Immature natural killer cell (primary cell): ENCODE data around the gene ATG4D. TPM values are rescaled to one million over a fixed set of nuclear protein-coding genes. Genes with fewer than 3 reads are reported as not detected.

Source experiments
- DNase-seq, 3 donors: peaks; one replicate each; pipeline ENCODE4 v3.0.0; 2022; ENCODE audit warnings: mixed read lengths in 1 of 3
- H3K27ac Mint-ChIP-seq, 6 donors: one replicate each; pipeline ENCODE4 v1.8.0; 2020; ENCODE audit warnings: mixed read lengths in 6 of 6, mild to moderate bottlenecking in 5 of 6, inconsistent platforms in 4 of 6, moderate library complexity in 3 of 6
- H3K27me3 Mint-ChIP-seq, 3 donors: one replicate each; pipeline ENCODE4 v1.8.0; 2020 to 2021; ENCODE audit warnings: low read depth in 3 of 3, mild to moderate bottlenecking in 3 of 3, mixed read lengths in 3 of 3, moderate library complexity in 3 of 3, inconsistent platforms in 1 of 3
- H3K36me3 Mint-ChIP-seq, 3 donors: one replicate each; pipeline ENCODE4 v1.8.0; 2020; ENCODE audit warnings: mixed read lengths in 3 of 3, inconsistent platforms in 2 of 3, mild to moderate bottlenecking in 2 of 3
- H3K4me1 Mint-ChIP-seq, 2 donors: one replicate each; pipeline ENCODE4 v1.8.0; 2020; ENCODE audit warnings: inconsistent platforms in 2 of 2, mild to moderate bottlenecking in 2 of 2, mixed read lengths in 2 of 2, moderate library complexity in 1 of 2
- H3K4me3 Mint-ChIP-seq, 5 donors: one replicate each; pipeline ENCODE4 v1.8.0; 2020; ENCODE audit warnings: mild to moderate bottlenecking in 5 of 5, mixed read lengths in 5 of 5, inconsistent platforms in 3 of 5, moderate library complexity in 3 of 5
- H3K9me3 Mint-ChIP-seq, 6 donors: one replicate each; pipeline ENCODE4 v1.8.0; 2020; ENCODE audit warnings: mild to moderate bottlenecking in 6 of 6, mixed read lengths in 6 of 6, inconsistent platforms in 4 of 6, moderate library complexity in 3 of 6
- polyA plus RNA-seq, 3 donors: library from polyadenylated mRNA; unstranded; fragments of 300-500 nt; fragmentation: Illumina TruSeq; gene quantifications; one replicate each; pipeline ENCODE4 v1.2.3, GENCODE V29; 2021

ATG4D gene
- polyA plus RNA-seq, 3 donors from 2014 or later, result 13.9 to 42.1 (median 16.1) TPM

- peaks cover 39 to 76% (median 72%) of the 10 kb centered on the region in 3 donors for H3K27me3 Mint-ChIP-seq
- H3K4me3 Mint-ChIP-seq, result peak overlapping the region; percentile 90 to 94 (median 93)
- peaks cover 52 to 61% of the 10 kb centered on the region in 2 donors for H3K4me1 Mint-ChIP-seq
Observed at GRCh38 chr19:10514211-10515145, 29.2 kb upstream of the ATG4D start.

GRCh38 chr19:10516064-10516385 is 27.7 kb upstream of the ATG4D start:
- Mint-ChIP-seq H3K36me3 (peaks cover 26 to 34% (median 30%) of the 10 kb centered on the region in 3 donors), H3K27me3 (peaks cover 39 to 74% (median 74%) of the 10 kb centered on the region in 3 donors), H3K4me1 (peaks cover 54 to 62% of the 10 kb centered on the region in 2 donors), H3K9me3 (no peaks in the 10 kb centered on the region), H3K4me3 (peak overlapping the region; percentile 90 to 94 (median 93)), H3K27ac (peak overlapping the region; percentile 96 to 99 (median 98))
- peak; percentile 91 to 93 (median 92) for DNase-seq

More at GRCh38 chr19:10514211-10515145, 29.2 kb upstream of the ATG4D start:
- H3K27ac Mint-ChIP-seq, result peak overlapping the region; percentile 96 to 99 (median 98)
- DNase-seq, result peak; percentile 58 to 75 (median 72)
- no peaks in the 10 kb centered on the region for H3K9me3 Mint-ChIP-seq
- peaks cover 26 to 34% (median 30%) of the 10 kb centered on the region in 3 donors for H3K36me3 Mint-ChIP-seq

GRCh38 chr19:10516671-10517286 is 26.9 kb upstream of the ATG4D start:
- DNase-seq, result peak; percentile 57 to 60 (median 59)

GRCh38 chr19:10517361-10517759 is 26.3 kb upstream of the ATG4D start, which contains the start of gene S1PR5:
Gene S1PR5 (minus strand): TSS chr19:10517447. CDS start chr19:10515011, 2,436 bp downstream.
- Mint-ChIP-seq H3K27me3 (peaks cover 42 to 77% (median 67%) of the 10 kb centered on the region in 3 donors), H3K4me1 (peaks cover 59 to 65% of the 10 kb centered on the region in 2 donors), H3K36me3 (peaks cover 26 to 34% (median 26%) of the 10 kb centered on the region in 3 donors), H3K4me3 (peak within 1 kb of the TSS; percentile 92 to 99 (median 93)), H3K9me3 (no peaks in the 10 kb centered on the region), H3K27ac (peak within 1 kb of the TSS; percentile 98 to 100 (median 100))
- peak; percentile 73 to 78 (median 74) for DNase-seq

More at GRCh38 chr19:10516671-10517286, 26.9 kb upstream of the ATG4D start:
- Mint-ChIP-seq H3K4me1 (peaks cover 58 to 65% of the 10 kb centered on the region in 2 donors), H3K36me3 (peaks cover 26 to 34% (median 30%) of the 10 kb centered on the region in 3 donors), H3K27me3 (peaks cover 39 to 75% (median 70%) of the 10 kb centered on the region in 3 donors), H3K9me3 (no peaks in the 10 kb centered on the region), H3K4me3 (peak overlapping the region; percentile 90 to 94 (median 93)), H3K27ac (peak overlapping the region; percentile 96 to 99 (median 98))

GRCh38 chr19:10517760-10518443 is 25.8 kb upstream of the ATG4D start:
- Mint-ChIP-seq H3K27me3 (peaks cover 41 to 77% (median 63%) of the 10 kb centered on the region in 3 donors), H3K4me1 (peaks cover 56 to 64% of the 10 kb centered on the region in 2 donors), H3K27ac (peak overlapping the region; percentile 93 to 100 (median 100)), H3K9me3 (no peaks in the 10 kb centered on the region), H3K4me3 (peak overlapping the region; percentile 92 to 99 (median 93)), H3K36me3 (peaks cover 22 to 32% (median 25%) of the 10 kb centered on the region in 3 donors)
- peak; percentile 70 to 75 (median 75) for DNase-seq

GRCh38 chr19:10518444-10519361 is 25.0 kb upstream of the ATG4D start:
- Mint-ChIP-seq H3K9me3 (no peaks in the 10 kb centered on the region), H3K4me1 (peaks cover 56 to 63% of the 10 kb centered on the region in 2 donors), H3K36me3 (peaks cover 14 to 24% (median 17%) of the 10 kb centered on the region in 3 donors), H3K27me3 (peaks cover 35 to 73% (median 60%) of the 10 kb centered on the region in 3 donors), H3K4me3 (peak overlapping the region; percentile 92 to 99 (median 93)), H3K27ac (peak overlapping the region; percentile 93 to 100 (median 100))
- DNase-seq, result peak; percentile 80 to 81 (median 80)

- Mint-ChIP-seq H3K27ac (peak overlapping the region; percentile 93 to 100 (median 100)), H3K4me1 (peaks cover 59 to 67% of the 10 kb centered on the region in 2 donors), H3K36me3 (peaks cover 10 to 17% (median 13%) of the 10 kb centered on the region in 3 donors), H3K9me3 (no peaks in the 10 kb centered on the region), H3K4me3 (peak overlapping the region; percentile 92 to 99 (median 93)), H3K27me3 (peaks cover 32 to 66% (median 54%) of the 10 kb centered on the region in 3 donors)
- DNase-seq, result no peak
Observed at GRCh38 chr19:10519421-10519820, 24.3 kb upstream of the ATG4D start.

GRCh38 chr19:10520652-10521318 is 22.9 kb upstream of the ATG4D start:
- Mint-ChIP-seq H3K27ac (peak overlapping the region; percentile 93 to 100 (median 99)), H3K27me3 (peaks cover 24 to 53% (median 41%) of the 10 kb centered on the region in 3 donors), H3K4me1 (peaks cover 64 to 66% of the 10 kb centered on the region in 2 donors), H3K4me3 (peak overlapping the region; percentile 72 to 99 (median 81)), H3K36me3 (peaks cover 3 to 8% (median 6%) of the 10 kb centered on the region in 3 donors), H3K9me3 (no peaks in the 10 kb centered on the region)
- DNase-seq, result peak in 2 of 3 donors; percentile 56 to 62

- Mint-ChIP-seq H3K4me3 (peak overlapping the region; percentile 67 to 92 (median 77)), H3K36me3 (peaks cover 0 to 4% (median 3%) of the 10 kb centered on the region in 3 donors), H3K27me3 (peaks cover 16 to 44% (median 32%) of the 10 kb centered on the region in 3 donors), H3K4me1 (peaks cover 65 to 66% of the 10 kb centered on the region in 2 donors), H3K27ac (peak overlapping the region; percentile 93 to 100 (median 99)), H3K9me3 (no peaks in the 10 kb centered on the region)
- peak in 2 of 3 donors; percentile 46 to 50 for DNase-seq
Observed at GRCh38 chr19:10521461-10522171, 22.1 kb upstream of the ATG4D start.

- H3K27me3 Mint-ChIP-seq, result peaks cover 8 to 32% (median 25%) of the 10 kb centered on the region in 3 donors
- DNase-seq, result peak; percentile 87 to 90 (median 87)
- H3K4me1 Mint-ChIP-seq, result peaks cover 63% of the 10 kb centered on the region in 2 donors
- H3K4me3 Mint-ChIP-seq, result peak overlapping the region; percentile 77 to 85 (median 78)
- H3K36me3 Mint-ChIP-seq, result no peaks in the 10 kb centered on the region
- H3K27ac Mint-ChIP-seq, result peak overlapping the region; percentile 93 to 100 (median 99)
- no peaks in the 10 kb centered on the region for H3K9me3 Mint-ChIP-seq
Observed at GRCh38 chr19:10523135-10523636, 20.5 kb upstream of the ATG4D start.

GRCh38 chr19:10525636-10526035 is 18.1 kb upstream of the ATG4D start:
- Mint-ChIP-seq H3K27me3 (peaks cover 3 to 19% (median 10%) of the 10 kb centered on the region in 3 donors), H3K4me1 (peaks cover 40 to 42% of the 10 kb centered on the region in 2 donors), H3K36me3 (no peaks in the 10 kb centered on the region), H3K4me3 (peak overlapping the region in 2 of 5 donors; percentile 30 to 47), H3K9me3 (no peaks in the 10 kb centered on the region), H3K27ac (peak overlapping the region; percentile 55 to 90 (median 78))
- DNase-seq, result no peak
